Hepatocyte (in vitro differentiated cells): ENCODE measurements around the gene CMIP.

Experiments
- EZH2 ChIP-seq: fragments of 200-600 bp; sonication (generic); IDR thresholded peaks from 2 replicates; pipeline ENCODE4 v1.6.1; 2016; ENCODE audit warnings: antibody characterized with exemption, mild to moderate bottlenecking, borderline replicate concordance
- TF ChIP-seq, protein P1 (sequence below): fragments of 200-600 bp; sonication (generic); IDR thresholded peaks from 2 replicates; pipeline ENCODE4 v1.5.1; 2016; ENCODE audit warnings: antibody characterized with exemption, mild to moderate bottlenecking; ENCODE audit not compliant: poor library complexity

DNA sequence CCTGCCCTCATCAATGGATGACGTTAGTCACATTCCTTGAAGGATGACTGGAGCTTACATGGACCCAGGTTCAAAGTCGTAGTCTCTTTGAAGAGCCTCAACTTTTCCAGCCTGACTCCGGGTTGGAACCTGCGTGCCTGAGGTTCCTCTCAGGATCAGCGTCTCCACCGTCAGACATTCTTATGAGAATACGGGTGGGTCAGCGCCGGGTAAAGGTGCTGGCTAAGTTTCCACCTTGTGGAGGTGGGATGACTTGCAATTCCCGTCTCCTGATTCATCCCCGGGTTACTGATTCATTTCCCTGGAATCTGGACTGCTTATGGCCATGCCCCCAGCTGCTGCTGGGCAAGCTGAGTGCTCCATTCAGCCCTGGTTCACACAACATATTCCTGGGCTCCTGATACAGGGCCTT is 38.9 kb upstream of the CMIP start:
- TF ChIP-seq EZH2 = no peak
- TF ChIP-seq, protein P1, sequence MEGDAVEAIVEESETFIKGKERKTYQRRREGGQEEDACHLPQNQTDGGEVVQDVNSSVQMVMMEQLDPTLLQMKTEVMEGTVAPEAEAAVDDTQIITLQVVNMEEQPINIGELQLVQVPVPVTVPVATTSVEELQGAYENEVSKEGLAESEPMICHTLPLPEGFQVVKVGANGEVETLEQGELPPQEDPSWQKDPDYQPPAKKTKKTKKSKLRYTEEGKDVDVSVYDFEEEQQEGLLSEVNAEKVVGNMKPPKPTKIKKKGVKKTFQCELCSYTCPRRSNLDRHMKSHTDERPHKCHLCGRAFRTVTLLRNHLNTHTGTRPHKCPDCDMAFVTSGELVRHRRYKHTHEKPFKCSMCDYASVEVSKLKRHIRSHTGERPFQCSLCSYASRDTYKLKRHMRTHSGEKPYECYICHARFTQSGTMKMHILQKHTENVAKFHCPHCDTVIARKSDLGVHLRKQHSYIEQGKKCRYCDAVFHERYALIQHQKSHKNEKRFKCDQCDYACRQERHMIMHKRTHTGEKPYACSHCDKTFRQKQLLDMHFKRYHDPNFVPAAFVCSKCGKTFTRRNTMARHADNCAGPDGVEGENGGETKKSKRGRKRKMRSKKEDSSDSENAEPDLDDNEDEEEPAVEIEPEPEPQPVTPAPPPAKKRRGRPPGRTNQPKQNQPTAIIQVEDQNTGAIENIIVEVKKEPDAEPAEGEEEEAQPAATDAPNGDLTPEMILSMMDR = peak; percentile 7
